Transverse colon (tissue), 4 donors: ENCODE data around the gene PSMG1. TPM values are rescaled to one million over a fixed set of nuclear protein-coding genes. Genes with fewer than 3 reads are reported as not detected.

Source experiments
- DNase-seq: peaks from one replicate; pipeline ENCODE4 v3.0.0-alpha.2; 2019
- H3K27ac ChIP-seq, 4 donors: fragments of 200-600 bp; sonication (generic); 2 replicates each; pipeline ENCODE4 v1.5.1; 2016 to 2018; ENCODE audit warnings: inconsistent platforms in 4 of 4
- H3K27me3 ChIP-seq: fragments of 200-600 bp; sonication (generic); 2 replicates; pipeline ENCODE4 v1.5.1; 2017; ENCODE audit warnings: inconsistent platforms
- H3K36me3 ChIP-seq, 4 donors: fragments of 200-600 bp; sonication (generic); 2 replicates each; pipeline ENCODE4 v1.5.1; 2017 to 2019; ENCODE audit warnings: inconsistent platforms in 4 of 4
- H3K4me1 ChIP-seq, 4 donors: fragments of 200-600 bp; sonication (generic); 2 replicates each; pipeline ENCODE4 v1.5.1; 2017 to 2020; ENCODE audit warnings: inconsistent platforms in 4 of 4
- H3K4me3 ChIP-seq, 4 donors: fragments of 200-600 bp; sonication (generic); 1 replicate in 1 of 4; 2 replicates in 3 of 4; pipeline versions ENCODE4 v1.5.1 to v1.6.1; 2017 to 2019; ENCODE audit warnings: inconsistent platforms in 4 of 4
- H3K9me3 ChIP-seq, 2 donors: fragments of 200-600 bp; sonication (generic); 2 replicates each; pipeline ENCODE4 v1.5.1; 2017 to 2019; ENCODE audit warnings: inconsistent platforms in 2 of 2
- CTCF ChIP-seq, 5 experiments: fragments of 200-600 bp in 3 of 5; fragments of 450-650 bp in 2 of 5; sonication (generic) in 3 of 5; IDR thresholded peaks; 1 replicate in 2 of 5; 2 replicates in 3 of 5; pipeline ENCODE4 v1.5.1; 2016 to 2017; ENCODE audit warnings: antibody characterized with exemption in 5 of 5, inconsistent platforms in 3 of 5, mild to moderate bottlenecking in 2 of 5, moderate library complexity in 1 of 5
- EP300 ChIP-seq: sonication (generic); formaldehyde crosslinking; IDR thresholded peaks from one replicate; pipeline ENCODE4 v1.6.1; 2017; ENCODE audit warnings: antibody characterized with exemption, low read depth
- POLR2A ChIP-seq: fragments of 450-650 bp; IDR thresholded peaks from one replicate; pipeline ENCODE4 v1.6.1; 2016; ENCODE audit warnings: antibody characterized with exemption, mild to moderate bottlenecking, moderate library complexity
- POLR2AphosphoS5 ChIP-seq, 3 donors: sonication (generic); formaldehyde crosslinking; IDR thresholded peaks; one replicate each; pipeline ENCODE4 v1.6.1; 2016; ENCODE audit warnings: antibody characterized with exemption in 3 of 3
- WGBS, 2 donors: methylation state at CpG; one replicate each; pipeline ENCODE4 v1.1.5; 2018; ENCODE audit warnings: low coverage in 1 of 2; 5-methylcytosine and 5-hydroxymethylcytosine counted together
- in situ Hi-C, 4 donors: fragments of 200-750 bp; cut with MboI; loops; one replicate each; pipeline versions ENCODE4 v1.15.0 to v1.15.1; 2017; ENCODE audit warnings: low sequenced_read_pairs in 3 of 4, low pct_ligation_motif_present in 1 of 4, low pct_unique_long_range_greater_than_20kb in 1 of 4
- intact Hi-C: fragments of 100-400 bp; cut with DNase I; formaldehyde crosslinking; loops from one replicate; pipeline ENCODE4 v1.15.1; 2023; ENCODE audit warnings: low total_unique reads
- total RNA-seq, 4 donors: library from RNA; depleted of rRNA; stranded (reverse); fragments of >200 nt; gene quantifications; one replicate each; pipeline ENCODE4 v1.1.0, GENCODE V29; 2016

Gene PSMG1
- total RNA-seq, 4 donors from 2014 or later: 7.4 to 28.1 (median 20.2) TPM

GRCh38 chr21:39132248-39132647, 51.0 kb downstream of the PSMG1 start:
- no peak for DNase-seq
- Histone ChIP-seq H3K27me3 (no peaks in the 10 kb centered on the region), H3K4me3 (no peak overlapping the region), H3K9me3 (no peaks in the 10 kb centered on the region), H3K4me1 (no peaks in the 10 kb centered on the region), H3K27ac (no peak overlapping the region), H3K36me3 (no peaks in the 10 kb centered on the region)
- TF ChIP-seq POLR2AphosphoS5 (IDR thresholded peaks at IDR 0.05): no peak
- no peak for TF ChIP-seq POLR2A
- TF ChIP-seq EP300: no peak
- TF ChIP-seq CTCF (IDR thresholded peaks at IDR 0.05): no peak
- intact Hi-C loops: no loop called here
- in situ Hi-C loops: loop anchor here in 2 of 4 donors (10.0 to 25.0 kb wide), 2 partner anchors 620 to 627 kb away; no protein-coding TSS in a partner anchor
- 75 to 82% methylated on average over 3 of the region's 3 CpGs for WGBS, 2 donors

GRCh38 chr21:39131791-39132190, 51.5 kb downstream of the PSMG1 start:
- intact Hi-C loops (no loop called here), in situ Hi-C loops (loop anchor here in 2 of 4 donors (10.0 to 25.0 kb wide), 2 partner anchors 619 to 627 kb away; no protein-coding TSS in a partner anchor)
- no peaks in the 10 kb centered on the region for H3K4me1 ChIP-seq
- no peaks in the 10 kb centered on the region for H3K9me3 ChIP-seq
- no peaks in the 10 kb centered on the region for H3K36me3 ChIP-seq
- H3K27ac ChIP-seq: no peak overlapping the region
- H3K4me3 ChIP-seq: no peak overlapping the region
- no peak for TF ChIP-seq EP300
- no peak for TF ChIP-seq POLR2AphosphoS5 (IDR thresholded peaks at IDR 0.05)
- no peak for TF ChIP-seq CTCF (IDR thresholded peaks at IDR 0.05)
- no peak for TF ChIP-seq POLR2A
- H3K27me3 ChIP-seq: no peaks in the 10 kb centered on the region
- 47 to 60% methylated on average over 1 of the region's 1 CpG for WGBS, 2 donors
- no peak for DNase-seq

- Histone ChIP-seq H3K27ac (no peak overlapping the region), H3K4me1 (peaks cover 0 to 14% (median 2%) of the 10 kb centered on the region in 4 donors), H3K9me3 (peaks cover 0 to 5% of the 10 kb centered on the region in 2 donors), H3K27me3 (no peaks in the 10 kb centered on the region), H3K4me3 (no peak overlapping the region), H3K36me3 (no peaks in the 10 kb centered on the region)
- 65 to 100% methylated on average over 1 to 8 of the region's 8 CpGs for WGBS, 2 donors
- no peak for DNase-seq
- intact Hi-C loops: no loop called here
- TF ChIP-seq EP300 (no peak), CTCF (IDR thresholded peaks at IDR 0.05) (no peak), POLR2AphosphoS5 (IDR thresholded peaks at IDR 0.05) (no peak), POLR2A (no peak)
- in situ Hi-C loops: loop anchor here in 2 of 4 donors (5.0 to 25.0 kb wide), 2 partner anchors 395 to 615 kb away; no protein-coding TSS in a partner anchor
Observed at GRCh38 chr21:39127506-39127905, 55.7 kb downstream of the PSMG1 start.

- intact Hi-C loops: no loop called here
- no peaks in the 10 kb centered on the region for H3K36me3 ChIP-seq
- no peaks in the 10 kb centered on the region for H3K27me3 ChIP-seq
- in situ Hi-C loops: loop anchor here in 2 of 4 donors (5.0 to 25.0 kb wide), 2 partner anchors 394 to 614 kb away; no protein-coding TSS in a partner anchor
- peaks cover 0 to 14% (median 2%) of the 10 kb centered on the region in 4 donors for H3K4me1 ChIP-seq
- no peak overlapping the region for H3K4me3 ChIP-seq
- 75% methylated on average over 4 of the region's 4 CpGs; no CpG with 5 or more reads in 1 of the 2 donors for WGBS, 2 donors
- TF ChIP-seq EP300: no peak
- TF ChIP-seq CTCF (IDR thresholded peaks at IDR 0.05): no peak
- TF ChIP-seq POLR2A: no peak
- no peak for TF ChIP-seq POLR2AphosphoS5 (IDR thresholded peaks at IDR 0.05)
- peaks cover 0 to 7% of the 10 kb centered on the region in 2 donors for H3K9me3 ChIP-seq
- DNase-seq: no peak
- peak overlapping the region in 1 of 4 donors; percentile 50 for H3K27ac ChIP-seq
Observed at GRCh38 chr21:39126486-39126806, 56.8 kb downstream of the PSMG1 start.
